Upper lobe of left lung (tissue), 4 donors: Measurements from ENCODE around the gene LRG1.

Experiments used
- CTCF ChIP-seq, 6 experiments: fragments of 450-650 bp in 4 of 6; fragments of 200-600 bp in 2 of 6; sonication (generic) in 2 of 6; IDR thresholded peaks; one replicate each; pipeline ENCODE4 v1.5.1; 2016 to 2019; ENCODE audit warnings: antibody characterized with exemption in 6 of 6
- EP300 ChIP-seq, 4 donors: sonication (generic); formaldehyde crosslinking; IDR thresholded peaks; one replicate each; pipeline ENCODE4 v1.5.1; 2017; ENCODE audit warnings: antibody characterized with exemption in 4 of 4, control low read depth in 2 of 4

- TF ChIP-seq CTCF (IDR thresholded peaks at IDR 0.05) (peak; percentile 60 to 80 (median 78)), EP300 (IDR thresholded peaks at IDR 0.05) (no peak)
Observed at GRCh38 chr19:4567584-4568071, 27.8 kb upstream of the LRG1 start.
